ENCODE measurements around the gene UBA6. TPM values are rescaled to one million over a fixed set of nuclear protein-coding genes. Genes with fewer than 3 reads are reported as not detected.

Gene UBA6
- total RNA-seq, 4 donors from 2014 or later: 49.2 to 82.6 (median 77.5) TPM

DNA sequence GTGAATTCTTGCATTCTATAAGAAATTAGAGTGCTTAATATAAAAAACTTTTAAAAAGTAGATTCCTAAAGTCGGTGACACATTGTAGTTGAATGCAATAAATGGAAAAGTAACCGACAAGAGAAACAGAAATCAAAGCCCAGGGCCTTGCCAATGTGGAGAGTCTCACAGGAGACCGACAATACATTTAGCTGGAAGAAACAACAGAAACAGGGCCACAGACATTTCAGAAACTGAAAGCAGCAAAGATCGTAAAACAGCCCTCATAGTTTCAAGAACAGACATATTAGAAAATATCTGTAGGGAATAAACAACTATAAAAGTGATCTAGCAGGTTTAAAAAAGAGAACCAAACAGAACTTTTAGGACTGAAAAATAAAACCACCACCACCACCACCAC is 92.9 kb downstream of the UBA6 start:
- TF ChIP-seq, protein P1, sequence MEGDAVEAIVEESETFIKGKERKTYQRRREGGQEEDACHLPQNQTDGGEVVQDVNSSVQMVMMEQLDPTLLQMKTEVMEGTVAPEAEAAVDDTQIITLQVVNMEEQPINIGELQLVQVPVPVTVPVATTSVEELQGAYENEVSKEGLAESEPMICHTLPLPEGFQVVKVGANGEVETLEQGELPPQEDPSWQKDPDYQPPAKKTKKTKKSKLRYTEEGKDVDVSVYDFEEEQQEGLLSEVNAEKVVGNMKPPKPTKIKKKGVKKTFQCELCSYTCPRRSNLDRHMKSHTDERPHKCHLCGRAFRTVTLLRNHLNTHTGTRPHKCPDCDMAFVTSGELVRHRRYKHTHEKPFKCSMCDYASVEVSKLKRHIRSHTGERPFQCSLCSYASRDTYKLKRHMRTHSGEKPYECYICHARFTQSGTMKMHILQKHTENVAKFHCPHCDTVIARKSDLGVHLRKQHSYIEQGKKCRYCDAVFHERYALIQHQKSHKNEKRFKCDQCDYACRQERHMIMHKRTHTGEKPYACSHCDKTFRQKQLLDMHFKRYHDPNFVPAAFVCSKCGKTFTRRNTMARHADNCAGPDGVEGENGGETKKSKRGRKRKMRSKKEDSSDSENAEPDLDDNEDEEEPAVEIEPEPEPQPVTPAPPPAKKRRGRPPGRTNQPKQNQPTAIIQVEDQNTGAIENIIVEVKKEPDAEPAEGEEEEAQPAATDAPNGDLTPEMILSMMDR (IDR thresholded peaks at IDR 0.05): no peak
- DNase-seq (ENCODE audit: low spot score) (no peak), ATAC-seq (ENCODE audit: low FRiP score) (no peak)

DNA sequence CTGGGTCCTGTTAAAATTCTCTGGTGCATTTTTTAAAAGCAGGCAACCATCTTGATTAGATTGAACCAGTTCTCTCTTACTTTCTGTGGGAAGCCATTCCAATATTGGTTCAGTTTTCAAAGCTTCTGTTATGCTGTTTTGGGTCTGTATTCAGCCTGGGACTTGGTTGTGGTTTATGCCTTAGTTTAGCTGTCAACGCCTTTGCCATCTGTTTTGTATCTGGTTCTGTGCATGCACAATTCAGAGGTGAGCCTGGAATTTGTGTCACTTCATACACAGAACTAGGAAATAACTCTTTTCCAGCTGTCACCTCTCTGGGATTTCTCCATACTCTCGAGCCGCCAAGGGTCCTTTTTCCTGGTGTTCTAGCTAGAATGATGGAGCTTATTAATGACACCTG is 96.2 kb downstream of the UBA6 start:
- DNase-seq (ENCODE audit: low spot score): no peak
- no peak for ATAC-seq (ENCODE audit: low FRiP score)
- TF ChIP-seq, protein P1 (IDR thresholded peaks at IDR 0.05): no peak

DNA sequence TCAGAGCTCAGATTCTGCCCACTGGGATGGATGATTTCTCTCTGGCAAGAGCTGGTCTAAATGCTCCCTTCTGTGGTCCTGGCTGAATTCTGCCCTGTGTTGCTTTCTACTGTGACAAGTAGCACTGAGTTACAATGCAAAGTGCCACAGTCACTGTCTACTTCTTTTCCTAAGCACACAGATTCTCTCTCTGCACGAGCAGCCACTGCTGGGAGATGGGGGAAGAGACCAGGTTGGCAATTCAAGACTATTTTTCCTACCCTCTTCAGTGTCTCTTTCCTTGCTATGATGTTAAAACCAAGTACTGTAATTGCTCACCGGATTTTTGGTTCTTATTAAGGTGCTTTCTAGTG is 97.0 kb downstream of the UBA6 start:
- ATAC-seq (ENCODE audit: low FRiP score) (no peak), DNase-seq (ENCODE audit: low spot score) (no peak)
- TF ChIP-seq, protein P1 (IDR thresholded peaks at IDR 0.05): no peak

DNA sequence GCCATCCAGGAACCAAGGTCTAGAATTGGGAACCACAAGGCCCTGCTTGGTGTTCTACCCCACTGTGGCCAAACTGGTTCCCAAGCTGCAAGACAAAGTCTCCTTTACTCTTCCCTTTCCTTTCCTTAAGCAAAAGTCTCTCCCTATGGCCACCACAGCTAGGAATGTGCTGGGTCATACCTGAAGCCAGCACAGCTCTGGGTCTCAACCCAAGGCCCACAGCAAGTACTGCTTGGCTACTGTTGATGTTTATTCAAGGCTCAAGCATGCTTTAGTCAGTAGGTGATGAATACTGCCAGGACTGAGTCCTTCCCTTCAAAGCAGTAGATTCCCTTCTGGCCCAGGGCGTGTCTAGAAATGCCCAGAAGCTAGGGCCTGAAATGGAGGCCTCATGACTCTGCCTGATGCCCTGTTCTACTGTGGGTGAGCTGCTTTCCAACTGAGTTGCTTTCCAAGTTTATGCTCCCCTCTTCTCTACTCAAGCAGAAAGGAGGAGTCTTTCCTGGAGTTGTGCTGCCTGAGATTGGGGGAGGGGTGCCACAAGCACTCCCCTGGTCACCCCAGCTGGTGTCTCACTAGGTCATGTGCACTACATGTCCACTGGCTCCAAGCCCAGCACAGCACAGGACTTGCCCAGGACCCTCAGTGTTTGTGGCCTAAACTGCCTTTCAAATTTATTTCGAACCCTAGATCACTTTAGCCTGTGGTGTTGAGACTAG is 97.5 kb downstream of the UBA6 start:
- TF ChIP-seq, protein P1 (IDR thresholded peaks at IDR 0.05): no peak
- ATAC-seq (ENCODE audit: low FRiP score) (no peak), DNase-seq (ENCODE audit: low spot score) (no peak)

DNA sequence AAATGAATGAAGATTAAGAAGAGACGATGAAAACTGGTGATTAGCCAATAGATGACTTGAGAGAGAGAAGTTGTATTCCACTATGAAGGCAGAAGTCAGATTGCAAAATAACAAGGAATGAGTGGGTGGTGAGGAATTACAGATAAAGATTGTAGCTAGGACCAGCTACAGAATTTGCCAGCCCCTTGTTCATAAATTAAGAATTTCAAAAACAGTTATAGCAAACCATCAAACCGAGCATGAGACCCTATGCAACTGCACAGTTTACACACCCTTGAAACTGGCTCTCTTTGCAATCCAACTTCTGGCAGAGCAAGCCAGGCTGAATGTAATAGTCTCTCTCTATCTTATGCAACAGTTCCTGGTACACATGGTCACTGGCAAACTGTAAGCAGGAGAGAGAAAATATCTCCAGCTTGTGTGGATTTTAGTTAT is 107.2 kb downstream of the UBA6 start:
- DNase-seq (ENCODE audit: low spot score) (no peak), ATAC-seq (ENCODE audit: low FRiP score) (peak; percentile 92)
- TF ChIP-seq, protein P1 (IDR thresholded peaks at IDR 0.05): no peak

DNA sequence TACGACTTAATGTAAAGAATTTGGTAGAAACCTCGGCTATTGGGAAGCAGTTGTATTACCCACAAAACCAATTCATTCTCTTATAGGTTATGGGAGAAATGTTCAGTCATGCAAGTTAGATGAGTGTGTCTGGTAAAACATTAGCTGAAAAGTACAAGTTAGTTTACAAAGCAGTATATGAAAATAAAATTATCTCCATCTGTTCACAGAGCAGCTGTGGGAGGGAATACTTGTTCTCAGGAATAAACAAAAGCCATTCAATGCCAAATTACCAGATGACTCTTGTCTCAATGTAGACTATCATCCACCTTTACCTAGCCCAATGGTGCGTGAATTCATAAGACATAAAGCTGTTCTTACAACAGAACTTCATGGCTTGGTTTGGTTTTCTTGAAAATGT is 113.8 kb downstream of the UBA6 start:
- no peak for DNase-seq (ENCODE audit: low spot score)
- ATAC-seq (ENCODE audit: low FRiP score): no peak
- TF ChIP-seq, protein P1 (IDR thresholded peaks at IDR 0.05): no peak

DNA sequence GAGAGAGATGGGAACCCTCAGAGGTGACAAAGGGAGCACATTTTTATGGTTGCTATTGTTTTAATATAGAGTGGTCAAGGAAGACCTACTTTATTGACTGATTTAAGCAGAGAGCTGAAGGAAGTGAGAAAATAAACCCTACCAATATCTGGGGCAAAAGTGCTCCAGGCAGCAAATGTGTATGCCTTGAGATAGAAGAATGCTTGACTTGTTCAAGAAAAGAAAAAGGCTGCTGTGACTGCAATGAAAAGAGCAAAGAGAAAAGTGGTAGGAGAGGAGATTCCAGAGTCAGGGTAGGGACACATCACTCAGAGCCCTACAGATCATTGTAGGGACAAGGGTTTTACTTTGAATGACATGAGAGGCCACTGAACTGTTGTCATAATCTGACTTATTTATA is 116.5 kb downstream of the UBA6 start:
- no peak for ATAC-seq (ENCODE audit: low FRiP score)
- no peak for DNase-seq (ENCODE audit: low spot score)
- TF ChIP-seq, protein P1 (IDR thresholded peaks at IDR 0.05): no peak
